ENCODE measurements around the gene CRTC1. TPM values are rescaled to one million over a fixed set of nuclear protein-coding genes. Genes with fewer than 3 reads are reported as not detected.

Gene CRTC1
- total RNA-seq, 1 donor from 2014 or later, result 9.1 TPM

- DNase-seq (no peak), ATAC-seq (ENCODE audit: poor library complexity) (no peak)
- intact Hi-C loops (cut with DNase I), result no loop called here
Observed at GRCh38 chr19:18736415-18737336, 53.2 kb downstream of the CRTC1 start.

GRCh38 chr19:18737337-18737953 lies 54.0 kb downstream of the CRTC1 start:
- intact Hi-C loops (cut with DNase I), result no loop called here
- ATAC-seq (ENCODE audit: poor library complexity) (no peak), DNase-seq (no peak)

DNA sequence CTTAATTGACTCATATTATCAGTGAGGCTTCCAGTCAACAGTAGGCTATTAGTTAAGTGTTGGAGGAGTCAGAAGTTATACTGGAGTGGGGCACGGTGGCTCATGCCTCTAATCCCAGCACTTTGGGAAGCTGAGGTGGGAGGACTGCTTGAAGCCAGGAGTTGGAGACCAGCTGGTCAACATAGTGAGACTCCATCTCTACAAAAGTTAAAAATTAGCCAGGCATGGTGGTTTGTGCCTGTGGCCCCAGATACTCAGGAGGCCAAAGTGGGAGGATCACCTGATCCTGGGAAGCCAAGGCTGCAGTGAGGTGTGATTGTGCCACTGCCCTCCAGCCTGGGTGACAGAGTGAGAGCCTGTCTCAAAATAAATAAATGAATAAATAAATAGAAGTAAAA lies 54.5 kb downstream of the CRTC1 start:
- intact Hi-C loops (cut with DNase I), result no loop called here
- DNase-seq, result no peak
- ATAC-seq (ENCODE audit: poor library complexity), result no peak

DNA sequence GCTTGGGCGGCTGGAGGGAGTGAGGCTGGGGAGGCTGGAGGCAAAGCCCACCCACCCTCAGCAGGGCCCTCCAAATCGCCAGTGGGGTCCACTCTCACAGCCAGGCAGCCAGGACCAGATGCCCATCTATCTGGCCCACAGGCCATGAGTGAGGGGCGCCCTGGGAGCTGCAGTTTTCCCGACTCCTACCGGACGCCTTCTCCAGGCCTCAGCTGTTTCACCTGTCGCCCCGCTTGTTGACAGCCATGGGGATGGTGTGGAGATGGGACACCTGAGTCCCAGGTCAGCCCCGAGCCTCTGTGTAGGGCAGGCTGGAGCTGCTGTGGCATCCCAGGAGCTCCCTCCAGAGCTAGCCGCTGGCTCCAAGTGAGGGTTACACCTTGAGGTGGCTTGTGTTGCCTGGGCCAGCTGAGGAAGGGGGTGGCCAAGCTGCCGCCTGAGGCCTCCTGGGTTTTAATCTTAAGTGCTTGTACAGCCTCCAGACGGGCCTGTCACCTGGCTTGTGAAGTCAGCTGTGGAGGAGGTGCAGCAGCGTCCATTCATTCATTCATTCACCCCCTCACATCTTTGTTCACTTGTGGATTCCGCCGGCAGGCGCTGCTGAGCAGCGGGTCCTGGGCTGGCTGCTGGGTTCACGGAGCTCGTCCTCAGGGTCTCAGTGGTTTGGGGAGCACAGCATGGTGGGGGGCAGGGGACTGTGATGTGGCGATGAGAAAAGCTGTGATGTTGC lies 55.6 kb downstream of the CRTC1 start:
- ATAC-seq (ENCODE audit: poor library complexity) (no peak), DNase-seq (no peak)
- intact Hi-C loops (cut with DNase I), result no loop called here

DNA sequence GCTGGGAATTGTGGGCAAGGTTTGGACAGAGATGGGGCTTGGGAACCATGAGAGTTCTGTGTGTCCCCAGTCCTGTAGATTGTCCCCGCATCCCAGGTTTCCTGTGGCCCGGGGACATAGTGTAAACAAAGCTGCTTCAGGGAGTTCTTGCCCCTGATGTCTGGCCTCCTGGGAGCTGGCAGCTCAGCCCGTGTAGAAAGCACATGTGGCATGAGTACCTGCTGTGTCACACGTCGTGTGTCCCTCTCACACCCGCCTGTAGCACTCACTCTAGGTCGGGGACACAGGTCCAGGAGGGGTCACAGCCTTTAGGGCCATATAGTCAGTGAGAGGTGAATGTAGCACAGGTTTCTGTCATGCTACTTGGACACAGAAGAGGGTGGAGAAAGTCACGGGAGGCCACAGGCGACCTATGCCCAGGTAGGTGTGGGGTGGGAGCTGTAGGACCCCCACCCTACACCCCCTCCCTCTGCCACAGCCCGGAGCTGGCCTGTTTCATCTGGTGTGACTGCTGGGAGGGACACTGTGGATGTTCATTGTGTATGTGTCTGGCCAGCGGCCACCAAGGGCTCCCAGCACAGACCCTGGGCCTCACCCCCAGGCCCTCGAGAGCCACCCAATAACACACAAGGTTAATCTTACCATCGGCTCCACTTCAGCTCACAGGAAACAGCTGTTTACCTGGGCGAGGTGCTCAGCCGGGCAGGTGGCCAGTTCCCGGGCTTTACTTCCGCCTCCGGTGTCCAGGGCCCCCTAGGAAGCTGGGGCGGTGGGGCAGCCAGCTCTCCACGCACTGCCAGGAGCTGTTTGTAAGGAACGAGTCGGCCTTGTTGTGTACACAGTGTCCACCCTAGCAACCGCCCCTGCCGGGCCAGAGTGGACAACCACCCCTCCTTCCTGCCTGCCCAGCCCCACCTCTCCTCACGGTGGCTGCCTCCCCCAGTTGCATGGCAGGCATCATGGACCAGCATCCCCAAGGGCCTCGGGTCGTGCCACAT lies 57.9 kb downstream of the CRTC1 start:
- DNase-seq, result peak; percentile 61
- ATAC-seq (ENCODE audit: poor library complexity), result peak; percentile 8
- intact Hi-C loops (cut with DNase I), result no loop called here

- ATAC-seq (ENCODE audit: poor library complexity) (no peak), DNase-seq (no peak)
- intact Hi-C loops (cut with DNase I), result no loop called here
Observed at GRCh38 chr19:18742324-18742723, 58.8 kb downstream of the CRTC1 start.

GRCh38 chr19:18742838-18743783 lies 59.6 kb downstream of the CRTC1 start:
- peak; percentile 87 for DNase-seq
- intact Hi-C loops (cut with DNase I), result no loop called here

GRCh38 chr19:18743784-18744418 lies 60.4 kb downstream of the CRTC1 start:
- no peak for DNase-seq
- ATAC-seq (ENCODE audit: poor library complexity), result peak; percentile 26
- intact Hi-C loops (cut with DNase I), result no loop called here

More at GRCh38 chr19:18742838-18743783, 59.6 kb downstream of the CRTC1 start:
- ATAC-seq (ENCODE audit: poor library complexity), result peak; percentile 82

DNA sequence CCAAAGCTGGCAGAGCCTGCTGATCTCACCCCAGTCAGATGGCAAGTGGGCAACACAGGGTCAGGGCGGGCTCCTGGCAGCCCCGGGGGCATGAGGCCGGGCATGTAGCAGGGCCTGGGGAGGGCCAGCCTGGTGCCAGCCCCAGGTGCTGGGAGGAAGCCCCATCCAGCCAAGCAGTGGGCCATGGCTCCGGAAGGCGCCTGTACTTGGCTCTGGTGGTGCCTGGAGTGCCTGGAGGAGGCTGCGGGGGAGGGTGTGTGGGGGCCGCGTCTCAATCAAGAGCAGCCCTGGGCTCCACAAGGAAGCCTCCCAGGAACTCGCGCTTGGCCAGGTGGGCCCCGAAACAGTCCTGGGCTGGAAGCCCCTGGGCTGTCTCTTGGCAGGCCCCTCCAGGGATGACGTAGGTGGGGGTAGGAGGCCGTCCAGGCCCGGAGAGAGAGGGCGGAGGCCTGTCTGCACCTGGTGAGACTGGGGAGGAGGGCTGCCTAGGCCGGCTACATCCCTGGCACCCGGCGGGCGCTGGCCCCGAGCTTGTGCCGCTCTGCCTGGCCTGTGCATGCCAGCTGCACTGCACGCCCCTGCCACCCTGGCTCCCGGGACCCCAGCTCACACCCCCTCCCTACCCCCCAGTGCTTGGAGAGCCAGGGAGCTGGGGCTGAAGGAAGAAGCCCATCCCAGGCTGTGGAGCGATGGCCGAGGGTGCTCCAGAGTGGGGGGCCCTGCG lies 61.7 kb downstream of the CRTC1 start:
- no peak for DNase-seq
- ATAC-seq (ENCODE audit: poor library complexity), result no peak
- intact Hi-C loops (cut with DNase I), result no loop called here

DNA sequence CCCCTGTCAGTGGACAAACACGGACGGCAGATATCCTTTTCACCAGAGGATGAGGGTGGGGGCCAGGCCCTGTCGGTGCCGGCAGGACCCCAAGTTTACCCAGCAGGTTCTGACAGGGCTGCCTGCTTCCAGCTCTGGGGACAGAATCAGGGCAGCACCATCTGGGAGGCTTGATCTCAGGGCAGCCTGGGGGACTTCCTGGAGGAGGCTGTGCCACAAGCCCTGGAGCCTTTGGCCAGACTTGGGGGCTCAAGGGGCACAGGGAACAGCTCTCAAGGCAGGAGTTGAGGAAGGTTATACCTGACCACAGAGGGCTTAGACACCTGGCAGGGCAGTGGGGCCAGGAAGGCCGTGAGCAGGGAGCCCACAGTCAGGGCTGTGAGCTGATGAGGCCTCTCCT lies 62.5 kb downstream of the CRTC1 start:
- ATAC-seq (ENCODE audit: poor library complexity), result no peak
- intact Hi-C loops (cut with DNase I), result no loop called here
- DNase-seq, result no peak

- intact Hi-C loops (cut with DNase I), result no loop called here
Observed at GRCh38 chr19:18746401-18747325, 63.2 kb downstream of the CRTC1 start.

GRCh38 chr19:18749362-18750231 lies 66.1 kb downstream of the CRTC1 start:
- ATAC-seq (ENCODE audit: poor library complexity) (no peak), DNase-seq (no peak)
- intact Hi-C loops (cut with DNase I), result no loop called here

More at GRCh38 chr19:18746401-18747325, 63.2 kb downstream of the CRTC1 start:
- ATAC-seq (ENCODE audit: poor library complexity), result no peak
- DNase-seq, result no peak

GRCh38 chr19:18750295-18750970 lies 67.0 kb downstream of the CRTC1 start:
- intact Hi-C loops (cut with DNase I), result no loop called here
- no peak for ATAC-seq (ENCODE audit: poor library complexity)
- DNase-seq, result no peak

DNA sequence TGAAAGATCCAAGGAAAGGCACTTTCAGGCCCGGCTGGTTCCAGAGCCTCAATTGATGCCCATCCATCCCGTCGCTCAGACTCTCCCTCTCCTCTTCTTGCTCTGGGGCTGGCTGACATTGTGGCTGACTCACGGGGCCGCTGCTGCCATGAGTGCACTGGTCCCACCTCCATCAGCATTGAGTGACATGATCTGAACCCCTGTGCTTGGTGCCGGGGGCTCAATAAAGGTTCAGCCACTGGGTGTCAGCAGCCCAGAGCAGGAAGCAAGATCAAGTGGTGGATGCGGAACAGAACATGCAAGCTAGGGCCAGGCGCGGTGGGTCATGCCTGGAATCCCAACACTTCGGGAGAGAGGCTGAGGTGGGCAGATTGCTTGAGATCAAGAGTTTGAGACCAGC lies 68.1 kb downstream of the CRTC1 start:
- ATAC-seq (ENCODE audit: poor library complexity) (no peak), DNase-seq (no peak)
- intact Hi-C loops (cut with DNase I), result no loop called here
